NOMO-1 (cell line): ENCODE data around the gene HTT.

Experiments used
- DNase-seq, 2 experiments: peaks; one replicate each; lab custom pipeline; 2025; ENCODE audit not compliant: unreplicated experiment in 2 of 2; lab: John Stamatoyannopoulos, UW

HTT gene

GRCh38 chr4:3285558-3286334 is 211.3 kb downstream of the HTT start:
- DNase-seq: peak in 1 of 2 experiments; percentile 89

GRCh38 chr4:3286335-3287175 is 212.1 kb downstream of the HTT start:
- DNase-seq: peak in 1 of 2 experiments; percentile 97

- DNase-seq: no peak
These were observed 212.9 kb downstream of the HTT start for GRCh38 chr4:3287271-3287971.

- no peak for DNase-seq
These were observed 213.6 kb downstream of the HTT start for GRCh38 chr4:3287972-3288570.

GRCh38 chr4:3288571-3289094 is 214.2 kb downstream of the HTT start:
- no peak for DNase-seq

GRCh38 chr4:3290476-3290875 is 216.0 kb downstream of the HTT start:
- no peak for DNase-seq

- no peak for DNase-seq
These were observed 216.4 kb downstream of the HTT start for GRCh38 chr4:3290889-3291321.

- no peak for DNase-seq
These were observed 217.0 kb downstream of the HTT start for GRCh38 chr4:3291411-3291968.

GRCh38 chr4:3291969-3292570 is 217.6 kb downstream of the HTT start:
- no peak for DNase-seq

GRCh38 chr4:3292571-3293400 is 218.3 kb downstream of the HTT start, which contains the start of gene RGS12:
TSS of gene RGS12 (plus strand) at chr4:3293021. CDS start at chr4:3316171, 23,150 bp downstream.
- DNase-seq: peak; percentile 78 to 84
